OCI-LY1 (cell line): ENCODE measurements around the gene VAV3.

Experiments used
- H2AFZ ChIP-seq: fragments of 200-600 bp; sonication (generic), shearing (Covaris generic); 2 replicates; pipeline ENCODE4 v1.6.0; 2014; ENCODE audit warnings: antibody characterized with exemption, mild to moderate bottlenecking, low read length
- H3F3A ChIP-seq: fragments of 200-600 bp; sonication (generic), shearing (Covaris generic); 2 replicates; pipeline ENCODE4 v1.6.0; 2014; ENCODE audit warnings: mild to moderate bottlenecking, antibody characterized with exemption, low read length, moderate library complexity; ENCODE audit not compliant: insufficient read depth
- H3K27ac ChIP-seq: fragments of 200-600 bp; sonication (generic); 2 replicates; pipeline ENCODE4 v1.5.1; 2014; ENCODE audit warnings: low read length, mixed run types, mild to moderate bottlenecking, low read depth; ENCODE audit not compliant: poor library complexity, severe bottlenecking
- H3K27me3 ChIP-seq: fragments of 200-600 bp; sonication (generic); 2 replicates; pipeline ENCODE4 v1.6.0; 2014; ENCODE audit warnings: antibody characterized with exemption, mild to moderate bottlenecking, low read length, moderate library complexity; ENCODE audit not compliant: insufficient read depth
- H3K36me3 ChIP-seq: fragments of 200-600 bp; sonication (generic); 2 replicates; pipeline ENCODE4 v1.6.1; 2014; ENCODE audit warnings: mild to moderate bottlenecking, antibody characterized with exemption, low read length, moderate library complexity, mixed read lengths; ENCODE audit not compliant: insufficient read depth
- H3K4me1 ChIP-seq: fragments of 200-600 bp; sonication (generic); 2 replicates; pipeline ENCODE4 v1.5.1; 2014; ENCODE audit warnings: mild to moderate bottlenecking, low read length, moderate library complexity; ENCODE audit not compliant: insufficient read depth, severe bottlenecking
- H3K4me2 ChIP-seq: fragments of 200-600 bp; sonication (generic), shearing (Covaris generic); 2 replicates; pipeline ENCODE4 v1.6.1; 2014; ENCODE audit warnings: low read length
- H3K4me3 ChIP-seq: fragments of 200-600 bp; sonication (generic); 2 replicates; pipeline ENCODE4 v1.5.1; 2014; ENCODE audit warnings: low read length, low read depth, mild to moderate bottlenecking, mixed read lengths; ENCODE audit not compliant: poor library complexity, severe bottlenecking
- H3K79me2 ChIP-seq: fragments of 200-600 bp; shearing (Covaris generic); 2 replicates; pipeline ENCODE4 v1.6.1; 2016; ENCODE audit warnings: mixed run types, low read length, mixed read lengths; ENCODE audit not compliant: insufficient read depth
- H3K9ac ChIP-seq: fragments of 200-600 bp; sonication (generic), shearing (Covaris generic); 2 replicates; pipeline ENCODE4 v1.6.1; 2014; ENCODE audit warnings: mild to moderate bottlenecking, low read length, mixed read lengths
- H3K9me2 ChIP-seq: fragments of 200-600 bp; sonication (generic), shearing (Covaris generic); 2 replicates; pipeline ENCODE4 v1.6.1; 2014; ENCODE audit warnings: low read depth, mild to moderate bottlenecking, low read length, mixed read lengths
- H3K9me3 ChIP-seq: fragments of 200-600 bp; shearing (Covaris generic); 2 replicates; pipeline ENCODE4 v1.6.1; 2014; ENCODE audit warnings: low read length, mixed read lengths
- H4K20me1 ChIP-seq: fragments of 200-600 bp; sonication (generic), shearing (Covaris generic); 2 replicates; pipeline ENCODE4 v1.6.0; 2016; ENCODE audit warnings: mild to moderate bottlenecking, low read length; ENCODE audit not compliant: insufficient read depth
- CTCF ChIP-seq: fragments of 200-600 bp; sonication (generic), shearing (Covaris generic); IDR thresholded peaks from 2 replicates; pipeline ENCODE4 v1.5.1; 2017; ENCODE audit warnings: mild to moderate bottlenecking, antibody characterized with exemption, low read length, moderate library complexity, mixed read lengths
- EZH2 ChIP-seq: fragments of 200-600 bp; sonication (generic), shearing (Covaris generic); IDR thresholded peaks from 2 replicates; pipeline ENCODE4 v1.8.0; 2017; ENCODE audit warnings: borderline replicate concordance, mixed run types, mild to moderate bottlenecking, antibody characterized with exemption, low read length, moderate library complexity, mixed read lengths

VAV3 gene

GRCh38 chr1:107548276-107548675 lies 416.7 kb downstream of the VAV3 start:
- Histone ChIP-seq H3K4me3 (no peak overlapping the region), H3F3A (no peaks in the 10 kb centered on the region), H3K27me3 (no peaks in the 10 kb centered on the region), H2AFZ (no peak overlapping the region), H3K9me2 (no peaks in the 10 kb centered on the region), H3K36me3 (no peaks in the 10 kb centered on the region), H3K4me1 (no peaks in the 10 kb centered on the region), H3K79me2 (no peaks in the 10 kb centered on the region), H4K20me1 (no peaks in the 10 kb centered on the region), H3K27ac (no peak overlapping the region), H3K9me3 (no peaks in the 10 kb centered on the region), H3K4me2 (no peak overlapping the region), H3K9ac (no peak overlapping the region)
- TF ChIP-seq EZH2 (no peak), CTCF (no peak)

GRCh38 chr1:107547363-107548155 lies 417.4 kb downstream of the VAV3 start:
- H3F3A ChIP-seq: no peaks in the 10 kb centered on the region
- no peaks in the 10 kb centered on the region for H3K9me2 ChIP-seq
- H3K36me3 ChIP-seq: no peaks in the 10 kb centered on the region
- H3K4me1 ChIP-seq: no peaks in the 10 kb centered on the region
- H4K20me1 ChIP-seq: no peaks in the 10 kb centered on the region
- no peak overlapping the region for H3K4me3 ChIP-seq
- no peak for TF ChIP-seq CTCF
- TF ChIP-seq EZH2: no peak
- H3K9ac ChIP-seq: no peak overlapping the region
- no peaks in the 10 kb centered on the region for H3K79me2 ChIP-seq
- no peak overlapping the region for H3K27ac ChIP-seq
- H2AFZ ChIP-seq: no peak overlapping the region
- no peaks in the 10 kb centered on the region for H3K27me3 ChIP-seq
- H3K9me3 ChIP-seq: no peaks in the 10 kb centered on the region
- no peak overlapping the region for H3K4me2 ChIP-seq

GRCh38 chr1:107546576-107546975 lies 418.4 kb downstream of the VAV3 start:
- Histone ChIP-seq H3K9ac (no peak overlapping the region), H3K9me3 (no peaks in the 10 kb centered on the region), H2AFZ (no peak overlapping the region), H3K9me2 (no peaks in the 10 kb centered on the region), H3K4me3 (no peak overlapping the region), H3K4me1 (no peaks in the 10 kb centered on the region), H3K79me2 (no peaks in the 10 kb centered on the region), H3K27ac (no peak overlapping the region), H4K20me1 (no peaks in the 10 kb centered on the region), H3K27me3 (no peaks in the 10 kb centered on the region), H3K36me3 (no peaks in the 10 kb centered on the region), H3K4me2 (no peak overlapping the region), H3F3A (no peaks in the 10 kb centered on the region)
- TF ChIP-seq EZH2 (no peak), CTCF (no peak)
